OCI-LY7 (cell line): ENCODE results near the gene HS3ST5. TPM values are rescaled to one million over a fixed set of nuclear protein-coding genes. Genes with fewer than 3 reads are reported as not detected.

ENCODE experiments used
- Bru-seq: library from RNA; stranded (reverse); fragments of 400-500 nt; gene quantifications from one replicate; lab custom pipeline; 2021; lab: Mats Ljungman, UMichigan
- BruChase-seq, 2 experiments: library from RNA; stranded (reverse); fragments of 400-500 nt; gene quantifications; one replicate each; lab custom pipeline; 2021; lab: Mats Ljungman, UMichigan
- BruUV-seq: library from RNA; stranded (reverse); fragments of 400-500 nt; replicated peaks from 2 replicates; lab custom pipeline; 2021; lab: Mats Ljungman, UMichigan
- CTCF ChIA-PET: fragments of 300-600 bp; sonication (Branson Sonifier 250); formaldehyde crosslinking; loops from one replicate; lab custom pipeline; 2022; ENCODE audit warnings: antibody characterized with exemption; ENCODE audit not compliant: unreplicated experiment; lab: Charles Lee
- POLR2A ChIA-PET: fragments of 300-600 bp; sonication (Branson Sonifier 250); formaldehyde crosslinking; loops from one replicate; lab custom pipeline; 2022; ENCODE audit warnings: antibody characterized with exemption; lab: Charles Lee
- DNase-seq: peaks from one replicate; pipeline ENCODE4 v3.0.0-alpha.2; 2015; ENCODE audit warnings: low spot score
- H2AFZ ChIP-seq: fragments of 200-600 bp; sonication (generic), shearing (Covaris generic); 2 replicates; pipeline ENCODE4 v1.6.1; 2014; ENCODE audit warnings: mild to moderate bottlenecking, antibody characterized with exemption, low read length, moderate library complexity
- H3K27ac ChIP-seq: fragments of 200-600 bp; sonication (generic); 2 replicates; pipeline ENCODE4 v1.5.1; 2014; ENCODE audit warnings: mixed run types, low read depth, mild to moderate bottlenecking, moderate library complexity, low read length, inconsistent platforms; ENCODE audit not compliant: poor library complexity, severe bottlenecking
- H3K36me3 ChIP-seq: fragments of 200-600 bp; sonication (generic); 2 replicates; pipeline ENCODE4 v1.6.1; 2014; ENCODE audit warnings: mild to moderate bottlenecking, antibody characterized with exemption, low read length, moderate library complexity, mixed read lengths; ENCODE audit not compliant: insufficient read depth
- H3K4me1 ChIP-seq: fragments of 200-600 bp; sonication (generic); 2 replicates; pipeline ENCODE4 v1.5.1; 2014; ENCODE audit warnings: mild to moderate bottlenecking, low read length; ENCODE audit not compliant: insufficient read depth, poor library complexity, severe bottlenecking
- H3K4me2 ChIP-seq: fragments of 200-600 bp; sonication (generic); 2 replicates; pipeline ENCODE4 v1.6.1; 2014; ENCODE audit warnings: mild to moderate bottlenecking, low read length
- H3K4me3 ChIP-seq: fragments of 200-600 bp; sonication (generic); 2 replicates; pipeline ENCODE4 v1.5.1; 2014; ENCODE audit warnings: mild to moderate bottlenecking, low read depth, low read length; ENCODE audit not compliant: poor library complexity, severe bottlenecking
- H3K79me2 ChIP-seq: fragments of 200-600 bp; sonication (generic); 2 replicates; pipeline ENCODE4 v1.6.1; 2016; ENCODE audit warnings: low read depth, mild to moderate bottlenecking, low read length, moderate library complexity, mixed read lengths; ENCODE audit not compliant: insufficient read depth
- H3K9me2 ChIP-seq: fragments of 200-600 bp; sonication (generic); 2 replicates; pipeline ENCODE4 v1.6.1; 2016; ENCODE audit warnings: mild to moderate bottlenecking, low read length, mixed read lengths; ENCODE audit not compliant: insufficient read depth
- H3K9me3 ChIP-seq: fragments of 200-600 bp; sonication (generic); 2 replicates; pipeline ENCODE4 v1.6.1; 2014; ENCODE audit warnings: mild to moderate bottlenecking, mixed run types, low read length, mixed read lengths
- H4K20me1 ChIP-seq: fragments of 200-600 bp; sonication (generic); 2 replicates; pipeline ENCODE4 v1.6.1; 2014; ENCODE audit warnings: mild to moderate bottlenecking, antibody characterized with exemption, low read length, moderate library complexity, mixed read lengths; ENCODE audit not compliant: insufficient read depth
- CTCF ChIP-seq: fragments of 200-600 bp; sonication (generic); conservative IDR thresholded peaks from 2 replicates; pipeline ENCODE4 v1.5.1; 2014; ENCODE audit warnings: mild to moderate bottlenecking, antibody characterized with exemption, low read length, moderate library complexity, mixed read lengths
- EZH2phosphoT487 ChIP-seq: fragments of 200-600 bp; sonication (generic); IDR thresholded peaks from 2 replicates; pipeline ENCODE4 v1.6.1; 2018; ENCODE audit warnings: low read depth, borderline replicate concordance, mild to moderate bottlenecking, mixed run types, antibody characterized with exemption, low read length, moderate library complexity, mixed read lengths
- intact Hi-C: fragments of 100-400 bp; cut with micrococcal nuclease; formaldehyde crosslinking; loops from one replicate; pipeline ENCODE4 v1.10.0; 2022; ENCODE audit not compliant: unreplicated experiment
- long read RNA-seq: library from polyadenylated mRNA; stranded (forward); transcript quantifications from one replicate; pipeline ENCODE4 v2.0.0, GENCODE V29; 2022
- total RNA-seq, 2 experiments: library from RNA; depleted of rRNA in 1 of 2; stranded (reverse); fragments of >200 nt in 1 of 2; shearing (Covaris generic) in 1 of 2; gene quantifications; 2 replicates each; pipeline ENCODE4 v1.2.3, GENCODE V29; 2014 to 2022

The HS3ST5 gene
- total RNA-seq (2014; rRNA removed; shearing (Covaris generic)) (not detected in 2 replicates), total RNA-seq (2022) (not detected in 2 replicates), Bru-seq, nascent RNA (not detected), BruChase-seq, experiment 1, labeled RNA remaining after a 6-hour chase (not detected), BruChase-seq, experiment 2, labeled RNA remaining after a 2-hour chase (not detected)
- long read RNA-seq = 0 reads

- H4K20me1 ChIP-seq = no peaks in the 10 kb centered on the region
- DNase-seq = no peak
Measured at GRCh38 chr6:114342826-114343781, at the start of gene HS3ST5. Gene HS3ST5, minus strand, starts transcription at chr6:114343023. Its CDS starts 280,178 bp downstream, at chr6:114062845.

GRCh38 chr6:114390176-114390575 lies 47.4 kb upstream of the HS3ST5 start:
- no peaks in the 10 kb centered on the region for H3K9me2 ChIP-seq
- ChIA-PET POLR2A (no interaction called here), CTCF (no interaction called here)
- H2AFZ ChIP-seq = no peak overlapping the region
- no peak overlapping the region for H3K4me3 ChIP-seq
- no peak for DNase-seq
- no peaks in the 10 kb centered on the region for H3K9me3 ChIP-seq
- no peaks in the 10 kb centered on the region for H3K36me3 ChIP-seq
- H3K4me2 ChIP-seq = no peak overlapping the region
- intact Hi-C loops = no loop called here
- H3K79me2 ChIP-seq = no peaks in the 10 kb centered on the region
- no peaks in the 10 kb centered on the region for H3K4me1 ChIP-seq
- H4K20me1 ChIP-seq = no peaks in the 10 kb centered on the region
- no peak overlapping the region for H3K27ac ChIP-seq
- TF ChIP-seq EZH2phosphoT487 = no peak
- TF ChIP-seq CTCF = no peak
- BruUV-seq = no TSS peak

More at GRCh38 chr6:114342826-114343781, at the start of gene HS3ST5:
- H3K4me3 ChIP-seq = no peak within 1 kb of the TSS
- H3K27ac ChIP-seq = no peak within 1 kb of the TSS
- CTCF ChIA-PET = no interaction called here
- no TSS peak for BruUV-seq
- intact Hi-C loops = no loop called here
- no peaks in the 10 kb centered on the region for H3K36me3 ChIP-seq
- TF ChIP-seq EZH2phosphoT487 = no peak
- TF ChIP-seq CTCF = no peak
- H3K9me3 ChIP-seq = no peaks in the 10 kb centered on the region
- H3K9me2 ChIP-seq = no peaks in the 10 kb centered on the region
- POLR2A ChIA-PET = no interaction called here
- H3K4me1 ChIP-seq = no peaks in the 10 kb centered on the region
- H3K4me2 ChIP-seq = no peak within 1 kb of the TSS
- H3K79me2 ChIP-seq = no peaks in the 10 kb centered on the region
- H2AFZ ChIP-seq = no peak within 1 kb of the TSS

GRCh38 chr6:114389111-114389510 lies 46.3 kb upstream of the HS3ST5 start:
- no peak overlapping the region for H3K4me2 ChIP-seq
- H2AFZ ChIP-seq = no peak overlapping the region
- H3K9me2 ChIP-seq = no peaks in the 10 kb centered on the region
- no peaks in the 10 kb centered on the region for H3K79me2 ChIP-seq
- H3K27ac ChIP-seq = no peak overlapping the region
- no peaks in the 10 kb centered on the region for H3K4me1 ChIP-seq
- intact Hi-C loops = no loop called here
- H3K9me3 ChIP-seq = no peaks in the 10 kb centered on the region
- no peak for TF ChIP-seq CTCF
- TF ChIP-seq EZH2phosphoT487 = no peak
- ChIA-PET POLR2A (no interaction called here), CTCF (no interaction called here)
- H4K20me1 ChIP-seq = no peaks in the 10 kb centered on the region
- no peak overlapping the region for H3K4me3 ChIP-seq
- H3K36me3 ChIP-seq = no peaks in the 10 kb centered on the region
- BruUV-seq = no TSS peak
- DNase-seq = no peak
